ENCODE results near the gene MYH14. TPM values are rescaled to one million over a fixed set of nuclear protein-coding genes. Genes with fewer than 3 reads are reported as not detected.

The MYH14 gene
- polyA plus RNA-seq, 1 donor (not counting 4 experiments of a cell fraction or from before 2014, with no cell fraction given) = 0.20 TPM

DNA sequence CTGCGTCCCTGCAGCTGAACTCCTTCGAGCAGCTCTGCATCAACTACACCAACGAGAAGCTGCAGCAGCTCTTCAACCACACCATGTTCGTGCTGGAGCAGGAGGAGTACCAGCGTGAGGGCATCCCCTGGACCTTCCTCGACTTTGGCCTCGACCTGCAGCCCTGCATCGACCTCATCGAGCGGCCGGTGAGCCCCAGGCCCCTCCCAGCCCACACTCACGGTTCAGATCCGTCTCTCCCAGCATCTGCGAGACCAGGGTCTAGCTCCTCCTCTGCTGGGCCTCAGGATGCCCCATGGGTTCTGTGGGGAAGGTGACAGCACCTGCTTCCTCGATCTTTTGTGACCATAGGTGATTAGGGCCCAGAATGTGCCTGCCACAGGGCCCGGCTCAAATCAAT lies 46.2 kb downstream of the MYH14 start:
- Histone ChIP-seq H4K20me1 (ENCODE audit: control insufficient read depth, extremely low read depth, insufficient read depth, low read length) (no peaks in the 10 kb centered on the region), H3K4me1 (ENCODE audit: control insufficient read depth, extremely low read depth, insufficient read depth, low read length) (no peaks in the 10 kb centered on the region), H3K4me3 (ENCODE audit: control insufficient read depth in 2 of 3, extremely low read depth in 1 of 3, insufficient read depth in 2 of 3, low read depth in 1 of 3, low read length in 3 of 3) (no peak overlapping the region), H3K4me2 (ENCODE audit: control insufficient read depth, extremely low read depth, insufficient read depth, low read depth, low read length) (no peak overlapping the region), H3K27ac (ENCODE audit: control insufficient read depth, insufficient read depth, low read length) (no peak overlapping the region), H3K9me3 (ENCODE audit: control insufficient read depth, low read depth, low read length) (peaks cover 6% of the 10 kb centered on the region), H3K36me3 (ENCODE audit: control insufficient read depth in 2 of 2, extremely low read depth in 1 of 2, insufficient read depth in 2 of 2, low read length in 2 of 2) (no peaks in the 10 kb centered on the region), H3K79me2 (ENCODE audit: control insufficient read depth, insufficient read depth, low read length) (no peaks in the 10 kb centered on the region), H3K9me1 (ENCODE audit: control insufficient read depth, extremely low read depth, insufficient read depth, low read length) (no peaks in the 10 kb centered on the region), H3K9ac (ENCODE audit: control insufficient read depth, extremely low read depth, insufficient read depth, low read length) (no peak overlapping the region), H2AFZ (ENCODE audit: control insufficient read depth, low read length) (no peak overlapping the region), H3K27me3 (ENCODE audit: control insufficient read depth, extremely low read depth, insufficient read depth, low read length) (no peaks in the 10 kb centered on the region)
- FAIRE-seq = no peak
- DNase-seq (ENCODE audit: low read depth, low spot score) = no peak
- TF ChIP-seq EZH2 (IDR thresholded peaks at IDR 0.05; ENCODE audit: low read length) = no peak
- TF ChIP-seq, protein P1, sequence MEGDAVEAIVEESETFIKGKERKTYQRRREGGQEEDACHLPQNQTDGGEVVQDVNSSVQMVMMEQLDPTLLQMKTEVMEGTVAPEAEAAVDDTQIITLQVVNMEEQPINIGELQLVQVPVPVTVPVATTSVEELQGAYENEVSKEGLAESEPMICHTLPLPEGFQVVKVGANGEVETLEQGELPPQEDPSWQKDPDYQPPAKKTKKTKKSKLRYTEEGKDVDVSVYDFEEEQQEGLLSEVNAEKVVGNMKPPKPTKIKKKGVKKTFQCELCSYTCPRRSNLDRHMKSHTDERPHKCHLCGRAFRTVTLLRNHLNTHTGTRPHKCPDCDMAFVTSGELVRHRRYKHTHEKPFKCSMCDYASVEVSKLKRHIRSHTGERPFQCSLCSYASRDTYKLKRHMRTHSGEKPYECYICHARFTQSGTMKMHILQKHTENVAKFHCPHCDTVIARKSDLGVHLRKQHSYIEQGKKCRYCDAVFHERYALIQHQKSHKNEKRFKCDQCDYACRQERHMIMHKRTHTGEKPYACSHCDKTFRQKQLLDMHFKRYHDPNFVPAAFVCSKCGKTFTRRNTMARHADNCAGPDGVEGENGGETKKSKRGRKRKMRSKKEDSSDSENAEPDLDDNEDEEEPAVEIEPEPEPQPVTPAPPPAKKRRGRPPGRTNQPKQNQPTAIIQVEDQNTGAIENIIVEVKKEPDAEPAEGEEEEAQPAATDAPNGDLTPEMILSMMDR (optimal IDR thresholded peaks at IDR 0.05 in 1 of 3, IDR thresholded peaks at IDR 0.05 in 1 of 3, conservative IDR thresholded peaks at IDR 0.05 in 1 of 3; ENCODE audit: extremely low read depth in 1 of 3, insufficient read depth in 2 of 3, low read length in 3 of 3) = no peak
- dilution Hi-C loops (cut with MboI; ENCODE audit: extremely low pct_ligation_motif_present, low sequenced_read_pairs) = no loop called here

DNA sequence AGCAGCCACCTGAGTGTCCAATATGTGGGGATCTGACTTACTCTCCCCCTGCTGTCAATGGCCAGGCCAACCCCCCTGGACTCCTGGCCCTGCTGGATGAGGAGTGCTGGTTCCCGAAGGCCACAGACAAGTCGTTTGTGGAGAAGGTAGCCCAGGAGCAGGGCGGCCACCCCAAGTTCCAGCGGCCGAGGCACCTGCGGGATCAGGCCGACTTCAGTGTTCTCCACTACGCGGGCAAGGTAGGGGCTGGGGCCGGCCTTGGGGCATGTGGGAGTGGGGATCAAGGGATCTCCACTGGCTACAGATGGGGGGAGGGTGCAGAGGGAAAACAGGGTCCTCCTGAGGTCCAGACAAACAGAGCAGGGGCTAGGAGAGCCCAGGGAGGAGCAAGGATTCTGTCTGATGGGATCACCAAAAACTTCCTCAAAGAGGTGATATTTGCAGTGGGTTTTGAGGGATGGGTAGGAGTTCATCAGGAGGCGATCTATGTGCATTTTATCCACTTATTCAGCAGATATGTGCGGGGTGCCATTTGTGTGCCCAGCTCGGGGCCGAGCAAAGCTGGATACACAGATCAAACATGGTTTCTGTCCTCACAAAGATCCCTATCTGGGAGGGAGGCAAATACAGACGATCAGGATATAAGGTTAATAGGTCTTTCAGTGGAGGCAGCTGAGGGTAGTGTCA lies 47.2 kb downstream of the MYH14 start:
- H3K4me3 ChIP-seq (ENCODE audit: control insufficient read depth in 2 of 3, extremely low read depth in 1 of 3, insufficient read depth in 2 of 3, low read depth in 1 of 3, low read length in 3 of 3) = no peak overlapping the region
- H4K20me1 ChIP-seq (ENCODE audit: control insufficient read depth, extremely low read depth, insufficient read depth, low read length) = no peaks in the 10 kb centered on the region
- no peaks in the 10 kb centered on the region for H3K36me3 ChIP-seq (ENCODE audit: control insufficient read depth in 2 of 2, extremely low read depth in 1 of 2, insufficient read depth in 2 of 2, low read length in 2 of 2)
- dilution Hi-C loops (cut with MboI; ENCODE audit: extremely low pct_ligation_motif_present, low sequenced_read_pairs) = no loop called here
- H3K9me1 ChIP-seq (ENCODE audit: control insufficient read depth, extremely low read depth, insufficient read depth, low read length) = no peaks in the 10 kb centered on the region
- TF ChIP-seq EZH2 (IDR thresholded peaks at IDR 0.05; ENCODE audit: low read length) = no peak
- TF ChIP-seq, protein P1 (optimal IDR thresholded peaks at IDR 0.05 in 1 of 3, IDR thresholded peaks at IDR 0.05 in 1 of 3, conservative IDR thresholded peaks at IDR 0.05 in 1 of 3; ENCODE audit: extremely low read depth in 1 of 3, insufficient read depth in 2 of 3, low read length in 3 of 3) = no peak
- no peaks in the 10 kb centered on the region for H3K4me1 ChIP-seq (ENCODE audit: control insufficient read depth, extremely low read depth, insufficient read depth, low read length)
- no peak overlapping the region for H3K4me2 ChIP-seq (ENCODE audit: control insufficient read depth, extremely low read depth, insufficient read depth, low read depth, low read length)
- H3K9ac ChIP-seq (ENCODE audit: control insufficient read depth, extremely low read depth, insufficient read depth, low read length) = no peak overlapping the region
- no peaks in the 10 kb centered on the region for H3K27me3 ChIP-seq (ENCODE audit: control insufficient read depth, extremely low read depth, insufficient read depth, low read length)
- FAIRE-seq = no peak
- H3K27ac ChIP-seq (ENCODE audit: control insufficient read depth, insufficient read depth, low read length) = no peak overlapping the region
- H3K9me3 ChIP-seq (ENCODE audit: control insufficient read depth, low read depth, low read length) = peaks cover 9% of the 10 kb centered on the region
- DNase-seq (ENCODE audit: low read depth, low spot score) = no peak
- H2AFZ ChIP-seq (ENCODE audit: control insufficient read depth, low read length) = no peak overlapping the region
- no peaks in the 10 kb centered on the region for H3K79me2 ChIP-seq (ENCODE audit: control insufficient read depth, insufficient read depth, low read length)
